Upper lobe of left lung (tissue), 4 donors: ENCODE results near the gene CYP27C1.

Experiments
- CTCF ChIP-seq, 6 experiments: fragments of 450-650 bp in 4 of 6; fragments of 200-600 bp in 2 of 6; sonication (generic) in 2 of 6; IDR thresholded peaks; one replicate each; pipeline ENCODE4 v1.5.1; 2016 to 2019; ENCODE audit warnings: antibody characterized with exemption in 6 of 6
- EP300 ChIP-seq, 4 donors: sonication (generic); formaldehyde crosslinking; IDR thresholded peaks; one replicate each; pipeline ENCODE4 v1.5.1; 2017; ENCODE audit warnings: antibody characterized with exemption in 4 of 4, control low read depth in 2 of 4
- POLR2A ChIP-seq, 4 donors: fragments of 450-650 bp; IDR thresholded peaks; one replicate each; pipeline ENCODE4 v1.5.1; 2016 to 2017; ENCODE audit warnings: antibody characterized with exemption in 4 of 4, mild to moderate bottlenecking in 2 of 4
- POLR2AphosphoS5 ChIP-seq, 2 donors: sonication (generic); formaldehyde crosslinking; IDR thresholded peaks; one replicate each; pipeline ENCODE4 v1.5.1; 2017; ENCODE audit warnings: antibody characterized with exemption in 2 of 2

GRCh38 chr2:127219171-127220070 is 678 bp downstream of the CYP27C1 start:
- no peak for TF ChIP-seq CTCF (IDR thresholded peaks at IDR 0.05)
- no peak for TF ChIP-seq POLR2AphosphoS5 (IDR thresholded peaks at IDR 0.05)
- TF ChIP-seq POLR2A (IDR thresholded peaks at IDR 0.05), result no peak
- no peak for TF ChIP-seq EP300 (IDR thresholded peaks at IDR 0.05)
